NT2/D1 (cell line): ENCODE data around the gene PZP.

ENCODE experiments used
- YY1 ChIP-seq: IDR thresholded peaks from 2 replicates; pipeline ENCODE4 v1.6.1; 2011; ENCODE audit not compliant: insufficient read length, insufficient read depth
- ZNF274 ChIP-seq: IDR thresholded peaks from 2 replicates; pipeline ENCODE4 v1.6.1; 2011; ENCODE audit warnings: mild to moderate bottlenecking, low read depth, low read length

GRCh38 chr12:9184276-9184675 is 23.9 kb downstream of the PZP start:
- no peak for TF ChIP-seq ZNF274
- TF ChIP-seq YY1, result no peak
